ENCODE measurements around the gene CCDC197. TPM values are rescaled to one million over a fixed set of nuclear protein-coding genes. Genes with fewer than 3 reads are reported as not detected.

The CCDC197 gene
- total and polyA plus RNA-seq, 2 donors (not counting 1 experiment from before 2014, with no cell fraction given) = not detected

GRCh38 chr14:93951635-93952540, 45.2 kb upstream of the CCDC197 start:
- Histone ChIP-seq H2AFZ (ENCODE audit: insufficient read depth, low read depth, low read length, poor library complexity, severe bottlenecking) (no peak overlapping the region), H3K4me3 (ENCODE audit: control extremely low read depth in 1 of 5, extremely low read depth in 1 of 5, insufficient read depth in 1 of 5, low read depth in 2 of 5, low read length in 4 of 5) (no peak overlapping the region), H3K27ac (ENCODE audit: low read length in 2 of 2) (no peak overlapping the region), H3K36me3 (replicated peaks in 1 of 2; ENCODE audit: control extremely low read depth in 1 of 2, control insufficient read depth in 1 of 2, extremely low read depth in 1 of 2, insufficient read depth in 2 of 2, low read length in 1 of 2) (no peaks in the 10 kb centered on the region), H3K27me3 (replicated peaks in 1 of 4; ENCODE audit: control extremely low read depth in 1 of 4, control insufficient read depth in 3 of 4, insufficient read depth in 4 of 4, low read length in 3 of 4) (no peaks in the 10 kb centered on the region), H3K9me3 (ENCODE audit: control extremely low read depth in 1 of 3, control insufficient read depth in 2 of 3, insufficient read depth in 1 of 3, low read length in 2 of 3) (no peaks in the 10 kb centered on the region), H3K79me2 (ENCODE audit: control insufficient read depth, insufficient read depth, low read length) (peaks cover 4% of the 10 kb centered on the region), H3K9ac (ENCODE audit: low read length) (no peak overlapping the region), H4K20me1 (ENCODE audit: control insufficient read depth, insufficient read depth, low read length, poor library complexity, severe bottlenecking) (no peaks in the 10 kb centered on the region), H3K4me2 (replicated peaks; ENCODE audit: low read depth, low read length, poor library complexity, severe bottlenecking) (no peak overlapping the region), H3K4me1 (ENCODE audit: control insufficient read depth in 2 of 2, insufficient read depth in 2 of 2, low read length in 2 of 2) (peaks cover 32 to 41% of the 10 kb centered on the region in 2 donors)
- ATAC-seq (ENCODE audit: low read depth) (no peak), DNase-seq (no peak)
- no peak overlapping the region for H3K27ac Mint-ChIP-seq
- H3K27me3 Mint-ChIP-seq = no peaks in the 10 kb centered on the region
- intact Hi-C loops (cut with micrococcal nuclease) = no loop called here
- 88% methylated on average over 5 of the region's 7 CpGs for WGBS (ENCODE audit: insufficient coverage)
- H3K9me3 Mint-ChIP-seq (ENCODE audit: insufficient read depth) = no peaks in the 10 kb centered on the region
- H3K4me3 Mint-ChIP-seq = no peak overlapping the region
- TF ChIP-seq CTCF (IDR thresholded peaks at IDR 0.05) = no peak
- TF ChIP-seq EZH2 (IDR thresholded peaks at IDR 0.05; ENCODE audit: borderline replicate concordance, insufficient read depth, low read depth, low read length, poor library complexity, severe bottlenecking) = no peak
- peaks cover 38% of the 10 kb centered on the region for H3K4me1 Mint-ChIP-seq
- POLR2A ChIA-PET = interaction anchor here (0.6 to 1.4 kb wide), 3 partner anchors 12 to 726 kb away, joined by 3 to 6 read pairs (median 3); no protein-coding TSS in a partner anchor
- CTCF ChIA-PET = interaction anchor here (0.9 to 37.7 kb wide), 4 partner anchors 9 to 185 kb away, joined by 3 to 1036 read pairs (median 520); partner anchors contain the start of gene ASB2

- peaks cover 42 to 51% of the 10 kb centered on the region in 2 donors for H3K4me1 ChIP-seq (ENCODE audit: control insufficient read depth in 2 of 2, insufficient read depth in 2 of 2, low read length in 2 of 2)
- DNase-seq (no peak), ATAC-seq (ENCODE audit: low read depth) (no peak)
- no peaks in the 10 kb centered on the region for H3K27me3 ChIP-seq (replicated peaks in 1 of 4; ENCODE audit: control extremely low read depth in 1 of 4, control insufficient read depth in 3 of 4, insufficient read depth in 4 of 4, low read length in 3 of 4)
- Mint-ChIP-seq H3K9me3 (ENCODE audit: insufficient read depth) (no peaks in the 10 kb centered on the region), H3K4me3 (no peak overlapping the region), H3K27me3 (no peaks in the 10 kb centered on the region), H3K4me1 (peaks cover 47% of the 10 kb centered on the region), H3K27ac (peak overlapping the region; percentile 5)
- ChIA-PET CTCF (interaction anchor here (0.9 to 37.7 kb wide), 3 partner anchors 10 to 48 kb away, joined by 3 to 1036 read pairs (median 1036); partner anchors contain the start of gene ASB2), POLR2A (interaction anchor here (0.6 to 1.4 kb wide), 3 partner anchors 13 to 726 kb away, joined by 3 to 6 read pairs (median 3); no protein-coding TSS in a partner anchor)
- H3K9ac ChIP-seq (ENCODE audit: low read length) = no peak overlapping the region
- H3K27ac ChIP-seq (ENCODE audit: low read length in 2 of 2) = no peak overlapping the region
- no peaks in the 10 kb centered on the region for H3K9me3 ChIP-seq (ENCODE audit: control extremely low read depth in 1 of 3, control insufficient read depth in 2 of 3, insufficient read depth in 1 of 3, low read length in 2 of 3)
- H3K36me3 ChIP-seq (replicated peaks in 1 of 2; ENCODE audit: control extremely low read depth in 1 of 2, control insufficient read depth in 1 of 2, extremely low read depth in 1 of 2, insufficient read depth in 2 of 2, low read length in 1 of 2) = no peaks in the 10 kb centered on the region
- peaks cover 4% of the 10 kb centered on the region for H3K79me2 ChIP-seq (ENCODE audit: control insufficient read depth, insufficient read depth, low read length)
- TF ChIP-seq CTCF (IDR thresholded peaks at IDR 0.05) (no peak), EZH2 (IDR thresholded peaks at IDR 0.05; ENCODE audit: borderline replicate concordance, insufficient read depth, low read depth, low read length, poor library complexity, severe bottlenecking) (no peak)
- H3K4me3 ChIP-seq (ENCODE audit: control extremely low read depth in 1 of 5, extremely low read depth in 1 of 5, insufficient read depth in 1 of 5, low read depth in 2 of 5, low read length in 4 of 5) = no peak overlapping the region
- intact Hi-C loops (cut with micrococcal nuclease) = no loop called here
- no peak overlapping the region for H3K4me2 ChIP-seq (replicated peaks; ENCODE audit: low read depth, low read length, poor library complexity, severe bottlenecking)
- H4K20me1 ChIP-seq (ENCODE audit: control insufficient read depth, insufficient read depth, low read length, poor library complexity, severe bottlenecking) = no peaks in the 10 kb centered on the region
- 59% methylated on average over 3 of the region's 3 CpGs for WGBS (ENCODE audit: insufficient coverage)
- no peak overlapping the region for H2AFZ ChIP-seq (ENCODE audit: insufficient read depth, low read depth, low read length, poor library complexity, severe bottlenecking)
Observed at GRCh38 chr14:93952829-93953228, 44.3 kb upstream of the CCDC197 start.

Data from B cell (primary cell).